Measurements from ENCODE around the gene LIN37.

LIN37 gene

DNA sequence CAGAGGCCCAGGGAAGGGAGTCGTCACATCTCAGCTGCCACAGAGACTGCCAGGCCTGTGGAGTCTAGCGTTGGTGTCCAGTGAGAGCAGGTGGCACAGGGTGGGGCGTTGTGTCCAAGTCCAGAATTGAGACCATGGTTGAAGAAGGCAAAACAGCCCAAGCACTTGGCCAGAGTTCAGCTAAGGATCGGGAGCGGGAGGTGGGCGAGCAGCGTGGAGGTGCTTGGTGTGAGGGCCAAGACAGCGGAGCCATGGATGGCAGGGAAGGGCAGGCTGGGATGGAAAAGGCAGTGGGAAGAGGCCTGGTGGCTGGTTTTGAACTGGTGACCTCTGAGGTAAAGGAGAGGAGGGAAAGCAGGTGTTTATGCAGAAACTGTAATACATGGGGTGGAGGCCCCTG is 14.1 kb upstream of the LIN37 start:
- DNase-seq, result no peak

- no peak for DNase-seq
These were observed 13.5 kb upstream of the LIN37 start for GRCh38 chr19:35734889-35735288.

- DNase-seq, result no peak
These were observed 11.2 kb upstream of the LIN37 start for GRCh38 chr19:35736913-35737886.

DNA sequence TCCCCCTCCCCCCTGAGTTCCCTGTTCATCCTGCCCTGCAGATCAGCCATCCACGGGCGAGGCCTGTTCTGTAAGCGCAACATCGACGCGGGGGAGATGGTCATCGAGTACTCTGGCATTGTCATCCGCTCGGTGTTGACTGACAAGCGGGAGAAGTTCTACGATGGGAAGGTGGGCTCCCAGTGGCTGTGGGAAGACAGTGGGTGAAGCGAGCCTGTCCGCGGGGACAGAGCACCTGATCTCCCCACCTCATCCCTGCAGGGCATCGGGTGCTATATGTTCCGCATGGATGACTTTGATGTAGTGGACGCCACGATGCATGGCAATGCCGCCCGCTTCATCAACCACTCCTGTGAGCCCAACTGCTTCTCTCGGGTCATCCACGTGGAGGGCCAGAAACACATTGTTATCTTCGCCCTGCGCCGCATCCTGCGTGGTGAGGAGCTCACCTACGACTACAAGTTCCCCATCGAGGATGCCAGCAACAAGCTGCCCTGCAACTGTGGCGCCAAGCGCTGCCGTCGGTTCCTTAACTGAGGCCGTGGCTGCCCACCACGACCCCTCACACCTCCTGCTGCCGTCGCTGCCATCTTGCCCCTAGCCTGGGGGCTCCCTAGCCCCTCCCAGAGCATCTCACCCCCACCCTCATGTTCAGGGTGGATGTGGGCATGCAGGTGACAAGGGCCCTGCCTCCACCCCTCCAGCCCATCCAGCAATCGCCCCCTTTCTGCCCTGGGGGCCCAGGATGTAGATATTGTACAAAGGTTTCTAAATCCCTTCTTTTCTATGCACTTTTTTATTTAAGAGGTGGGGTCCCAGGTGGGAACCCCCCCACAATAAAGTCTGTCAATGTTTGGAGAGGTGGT is 10.1 kb upstream of the LIN37 start:
- no peak for DNase-seq

DNA sequence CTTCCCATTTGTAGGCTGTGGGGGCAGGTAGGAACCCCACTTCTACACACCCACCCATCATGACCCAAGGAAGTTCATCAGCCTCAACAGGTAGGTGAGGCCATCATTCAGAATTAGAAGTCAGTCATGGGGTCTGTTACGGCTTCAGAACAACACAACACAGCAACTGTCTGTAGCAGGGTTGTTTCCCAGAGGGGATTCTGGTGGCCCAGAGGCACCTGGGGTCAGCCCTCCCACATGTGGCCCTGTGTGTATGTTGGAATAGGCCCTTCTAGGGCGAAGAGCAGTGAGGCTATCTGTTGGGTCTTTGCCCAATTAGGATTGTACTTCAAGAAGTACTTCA is 9.5 kb upstream of the LIN37 start:
- no peak for DNase-seq

- peak in 1 of 58 donors; percentile 28 for DNase-seq
These were observed 8.9 kb upstream of the LIN37 start for GRCh38 chr19:35739275-35740107.

- no peak for DNase-seq
These were observed 8.3 kb upstream of the LIN37 start for GRCh38 chr19:35740108-35740422.

DNA sequence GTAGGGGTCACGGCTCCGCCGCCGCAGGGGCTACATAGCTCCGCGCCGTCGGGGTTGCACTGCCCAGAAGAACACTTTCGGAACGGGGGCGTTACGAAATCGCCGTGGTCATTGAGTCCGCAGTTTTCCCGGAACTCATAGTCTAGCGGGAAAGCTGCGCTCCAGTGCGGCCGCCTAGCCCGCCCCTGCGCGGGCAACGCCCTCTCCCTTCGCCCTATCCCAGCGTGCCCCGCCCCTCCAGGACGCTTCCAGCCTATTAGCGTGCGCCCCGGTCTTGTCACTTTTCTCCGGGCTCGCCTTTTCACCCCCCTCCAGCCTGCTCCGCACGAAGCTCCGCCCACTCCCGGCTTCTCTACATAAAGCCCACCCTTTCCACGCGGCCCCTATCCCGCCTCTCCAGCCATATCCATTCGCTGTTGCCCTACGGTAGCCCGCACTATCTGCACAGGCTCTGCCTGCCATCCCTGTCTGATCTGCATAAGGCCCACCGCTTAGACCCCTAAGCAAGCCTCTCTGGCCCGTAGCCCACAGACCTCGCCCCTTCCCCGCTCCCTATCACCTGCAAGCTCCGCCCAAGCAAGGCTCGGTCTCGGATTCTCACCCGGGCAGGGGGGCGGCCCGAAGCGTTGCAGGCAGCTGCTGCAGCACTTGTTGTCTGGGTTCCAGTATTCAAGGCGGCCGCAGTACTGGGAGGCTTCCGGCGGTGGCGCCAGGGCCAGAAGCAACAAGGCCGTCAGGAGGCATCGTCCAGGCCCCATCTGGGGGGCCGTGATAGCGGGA is 7.8 kb upstream of the LIN37 start:
- peak; percentile 80 to 99 (median 97) for DNase-seq

GRCh38 chr19:35741203-35741515 is 7.2 kb upstream of the LIN37 start:
- no peak for DNase-seq

DNA sequence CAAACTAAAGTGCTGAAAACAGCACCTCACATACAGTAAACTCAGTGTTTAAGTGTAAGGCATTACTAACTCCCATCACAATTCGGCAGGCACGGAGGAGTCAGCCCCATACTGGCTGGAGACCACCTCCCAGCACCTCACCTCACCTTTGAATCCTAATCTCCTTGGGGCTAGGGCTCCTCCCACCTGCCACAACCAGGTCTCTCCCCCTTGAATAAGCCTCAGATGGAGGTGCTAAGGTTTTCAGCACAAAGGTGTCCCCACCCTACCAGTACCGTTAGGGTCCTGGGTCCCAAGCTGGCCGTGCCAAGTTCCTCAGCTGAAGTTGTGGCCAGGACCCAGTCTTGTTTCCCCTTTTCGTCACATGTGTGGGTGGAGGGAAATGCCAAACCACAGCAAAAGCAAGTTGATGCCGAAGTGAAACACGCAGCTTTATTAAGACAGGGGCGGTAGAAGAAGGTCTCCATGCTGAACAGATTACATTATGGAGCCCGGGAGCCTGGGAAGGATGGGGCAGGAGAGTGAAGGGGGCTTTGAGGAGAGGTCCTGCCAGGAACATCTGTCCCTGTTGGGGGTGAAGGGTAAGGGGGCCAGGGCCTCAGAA is 6.2 kb upstream of the LIN37 start, which contains the start of gene IGFLR1:
IGFLR1 (minus strand) TSS at position 332 of the 604 bp plus-strand sequence. CDS start 1,272 bp downstream, outside the sequence.
- peak in 11 of 58 donors; percentile 2 to 25 (median 15) for DNase-seq

- no peak for DNase-seq
These were observed 4.5 kb upstream of the LIN37 start for GRCh38 chr19:35743640-35744429.

GRCh38 chr19:35744430-35745327 is 3.7 kb upstream of the LIN37 start:
- DNase-seq, result peak; percentile 49 to 97 (median 92)

DNA sequence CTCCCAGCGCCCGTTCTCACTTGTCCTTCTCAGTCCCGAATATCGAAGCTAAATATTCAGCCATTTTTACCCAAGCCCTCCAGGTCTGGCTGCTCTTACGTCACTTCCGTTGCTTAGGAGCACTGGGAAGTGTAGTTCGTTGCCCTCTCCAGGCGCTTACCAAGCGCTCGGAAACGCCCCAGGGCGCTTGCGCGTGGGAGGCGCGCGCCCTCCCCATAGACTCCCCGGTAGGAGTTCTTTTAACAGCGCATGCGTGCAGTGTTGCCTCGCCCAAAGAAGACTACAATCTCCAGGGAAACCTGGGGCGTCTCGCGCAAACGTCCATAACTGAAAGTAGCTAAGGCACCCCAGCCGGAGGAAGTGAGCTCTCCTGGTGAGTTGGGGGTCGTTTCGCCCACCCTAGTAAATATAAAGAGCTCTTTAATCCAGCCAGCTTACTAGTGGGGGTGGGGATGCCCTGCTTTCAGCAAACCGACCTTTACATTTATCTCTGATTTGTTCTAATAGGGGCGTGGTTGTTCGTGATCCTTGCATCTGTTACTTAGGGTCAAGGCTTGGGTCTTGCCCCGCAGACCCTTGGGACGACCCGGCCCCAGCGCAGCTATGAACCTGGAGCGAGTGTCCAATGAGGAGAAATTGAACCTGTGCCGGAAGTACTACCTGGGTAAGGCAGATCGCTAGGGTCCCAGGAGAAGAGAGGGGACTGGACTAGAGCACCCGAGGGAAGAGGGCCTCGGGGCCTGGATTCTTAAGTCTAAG is 2.9 kb upstream of the LIN37 start, which contains the start of the genes PSENEN and U2AF1L4:
PSENEN (plus strand) TSS at position 324 of the 759 bp plus-strand sequence; CDS start at position 604, 280 bp downstream.
U2AF1L4 (minus strand) TSS at position 91 of the 759 bp plus-strand sequence; CDS start at position 64, 27 bp downstream.
- peak; percentile 69 to 99 (median 97) for DNase-seq

DNA sequence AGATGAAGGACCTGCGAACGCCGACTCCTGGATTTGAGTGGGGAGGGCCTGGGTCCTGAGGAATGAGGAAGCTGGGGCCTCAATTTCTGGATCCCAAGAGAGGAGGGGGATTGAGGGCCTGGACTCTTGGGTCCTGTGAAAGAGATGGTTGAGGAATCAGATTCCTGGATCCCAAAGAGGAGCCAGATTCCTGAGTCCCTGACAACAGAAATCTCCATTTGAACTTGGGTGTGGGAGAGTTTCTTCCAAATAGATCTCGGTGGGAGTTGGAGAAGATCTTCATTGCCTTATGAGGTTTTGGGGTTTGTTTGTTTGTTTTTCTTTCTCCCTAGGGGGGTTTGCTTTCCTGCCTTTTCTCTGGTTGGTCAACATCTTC is 2.3 kb upstream of the LIN37 start:
- DNase-seq, result no peak

- no peak for DNase-seq
These were observed 1.8 kb upstream of the LIN37 start for GRCh38 chr19:35746531-35746930.

GRCh38 chr19:35750167-35750566 is 1.8 kb downstream of the LIN37 start:
- no peak for DNase-seq
